Stimulated activated CD4-positive, alpha-beta T cell treated with anti-CD3 and anti-CD28 coated beads, Interleukin-2, amount 100 ng/mL, for 48 hours (primary cell): ENCODE results near the gene KLHL40.

Experiments used
- DNase-seq, 2 donors: peaks; one replicate each; pipeline ENCODE4 v3.0.0-alpha.2; 2020

The KLHL40 gene

DNA sequence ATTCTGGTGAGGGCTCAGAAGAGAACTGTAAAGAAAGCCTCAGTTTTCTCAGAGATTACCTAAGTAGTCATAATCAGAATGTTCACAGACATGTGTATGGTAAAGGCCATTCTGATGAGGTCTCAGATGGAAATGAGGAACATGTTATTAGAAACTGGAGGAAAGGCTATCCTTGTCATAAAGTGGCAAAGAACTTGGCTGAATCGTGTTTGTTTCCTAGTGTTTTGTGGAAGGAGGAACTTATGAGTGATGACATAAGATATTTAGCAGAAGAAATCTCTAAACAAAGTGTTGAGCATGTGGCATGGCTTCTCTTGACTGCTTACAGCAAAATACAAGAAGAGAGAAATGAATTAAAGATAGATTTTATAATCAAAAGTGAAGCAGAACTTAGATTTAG lies 12.8 kb upstream of the KLHL40 start:
- no peak for DNase-seq

DNA sequence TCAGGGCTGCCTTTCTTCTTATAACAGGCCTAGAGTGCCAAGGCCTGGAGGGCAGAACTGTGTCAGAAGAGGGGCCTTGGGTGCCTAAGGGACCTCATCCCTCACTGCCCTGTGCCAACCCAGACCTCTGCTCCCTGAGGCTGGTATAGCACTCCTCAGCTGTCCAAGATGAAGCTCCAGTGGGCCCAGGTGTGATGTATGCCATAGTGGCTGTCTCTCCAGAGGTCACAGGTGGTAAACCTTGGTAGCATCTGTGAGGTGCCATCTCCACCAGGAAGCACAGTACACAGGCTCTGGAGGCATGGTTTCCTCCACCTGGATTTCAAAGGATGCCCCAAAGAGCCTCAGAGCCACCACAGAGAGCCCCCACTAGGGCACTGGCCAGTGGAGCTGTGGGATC lies 12.3 kb upstream of the KLHL40 start:
- no peak for DNase-seq

DNA sequence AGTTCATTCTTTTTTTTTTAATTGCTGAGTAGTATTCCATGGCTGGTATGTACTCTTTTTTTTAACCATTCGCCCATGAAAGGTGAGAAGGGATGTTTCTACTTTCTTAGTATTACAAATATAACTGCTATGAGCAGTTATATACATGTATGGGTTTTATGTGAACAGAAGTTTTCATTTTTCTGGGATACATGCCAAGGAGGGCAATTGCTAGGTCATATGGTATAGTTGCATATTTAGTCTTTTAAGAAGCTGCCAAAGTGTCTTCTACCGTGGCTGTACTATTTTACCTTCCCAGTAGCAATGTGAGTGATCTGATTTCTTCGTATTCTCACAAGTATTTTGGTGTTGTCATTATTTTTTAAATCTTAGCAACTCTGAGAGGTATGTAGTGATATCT lies 11.2 kb upstream of the KLHL40 start:
- no peak for DNase-seq

DNA sequence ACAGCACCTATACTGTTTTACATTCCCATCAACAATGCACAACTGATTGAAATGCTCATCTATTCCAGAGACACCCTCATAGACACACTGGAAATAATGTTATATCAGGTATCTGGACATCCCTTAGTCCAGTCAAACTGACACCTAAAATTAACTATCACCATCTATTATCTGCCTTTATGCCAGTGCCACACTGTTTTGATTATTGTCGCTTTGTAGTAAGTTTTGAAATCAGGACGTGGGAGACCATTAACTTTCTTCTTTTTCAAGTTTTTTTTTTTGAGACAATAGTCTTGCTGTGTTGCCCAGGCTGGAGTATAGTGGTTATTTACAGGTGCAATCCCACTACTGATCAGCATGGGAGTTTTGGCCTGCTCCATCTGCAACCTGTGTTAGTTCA lies 9.4 kb upstream of the KLHL40 start:
- no peak for DNase-seq

DNA sequence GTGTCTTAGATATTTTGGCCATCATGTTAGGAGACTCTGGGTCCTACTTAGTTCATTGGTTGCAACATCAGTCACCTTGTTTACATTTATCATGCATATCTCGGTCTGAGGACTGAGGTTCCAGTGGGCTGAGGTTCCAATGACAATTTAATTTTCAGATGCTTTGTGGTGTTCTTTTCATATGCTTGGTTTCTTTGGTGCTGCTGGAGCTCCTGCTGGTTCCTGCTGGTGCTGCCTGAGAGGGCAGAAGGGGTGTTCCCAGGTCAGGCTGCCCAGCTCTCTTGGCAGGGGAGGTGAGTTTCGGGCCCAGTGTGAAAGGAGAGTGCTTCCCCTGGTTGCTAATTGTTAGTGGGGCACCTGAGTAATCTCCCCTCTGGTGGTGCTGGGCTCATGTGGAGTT lies 6.9 kb upstream of the KLHL40 start:
- no peak for DNase-seq

DNA sequence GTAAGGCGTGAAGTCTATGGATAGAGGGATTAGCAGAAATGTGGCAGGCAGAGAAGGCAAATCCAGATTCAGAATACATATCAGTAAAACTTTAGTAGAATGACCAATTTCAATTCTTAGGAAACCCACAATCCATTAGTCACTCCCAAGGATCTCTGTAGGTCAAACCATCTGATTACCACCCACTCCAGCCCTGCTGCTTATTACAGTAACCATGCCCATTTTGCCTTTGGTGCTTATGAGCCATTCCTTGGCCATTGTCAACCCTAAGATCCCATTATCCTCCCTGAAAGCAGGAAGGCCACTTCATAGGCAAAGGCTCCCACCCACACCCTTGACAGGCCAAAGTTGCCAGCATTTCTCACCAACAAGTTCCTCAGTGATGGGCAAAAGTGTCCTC lies 5.1 kb upstream of the KLHL40 start:
- no peak for DNase-seq

DNA sequence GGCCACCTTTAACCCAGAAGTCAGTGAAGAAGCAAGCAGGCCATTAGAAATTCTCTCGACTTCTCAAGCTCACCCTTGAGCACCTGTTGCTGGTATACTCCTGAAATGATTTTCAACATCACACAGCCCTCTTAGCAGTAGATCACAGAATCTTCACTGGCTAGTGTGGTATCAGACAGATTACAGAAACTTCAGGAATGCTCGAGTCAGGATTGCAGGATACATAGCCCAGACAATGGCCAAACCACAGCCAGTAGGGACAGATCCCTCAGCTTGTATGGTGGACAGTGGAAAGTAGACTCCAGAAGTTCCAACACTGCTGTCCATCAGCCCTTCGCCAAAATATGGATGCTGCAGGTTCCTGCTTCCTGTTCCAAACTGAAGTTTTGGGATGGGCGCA lies 4.5 kb upstream of the KLHL40 start:
- no peak for DNase-seq

DNA sequence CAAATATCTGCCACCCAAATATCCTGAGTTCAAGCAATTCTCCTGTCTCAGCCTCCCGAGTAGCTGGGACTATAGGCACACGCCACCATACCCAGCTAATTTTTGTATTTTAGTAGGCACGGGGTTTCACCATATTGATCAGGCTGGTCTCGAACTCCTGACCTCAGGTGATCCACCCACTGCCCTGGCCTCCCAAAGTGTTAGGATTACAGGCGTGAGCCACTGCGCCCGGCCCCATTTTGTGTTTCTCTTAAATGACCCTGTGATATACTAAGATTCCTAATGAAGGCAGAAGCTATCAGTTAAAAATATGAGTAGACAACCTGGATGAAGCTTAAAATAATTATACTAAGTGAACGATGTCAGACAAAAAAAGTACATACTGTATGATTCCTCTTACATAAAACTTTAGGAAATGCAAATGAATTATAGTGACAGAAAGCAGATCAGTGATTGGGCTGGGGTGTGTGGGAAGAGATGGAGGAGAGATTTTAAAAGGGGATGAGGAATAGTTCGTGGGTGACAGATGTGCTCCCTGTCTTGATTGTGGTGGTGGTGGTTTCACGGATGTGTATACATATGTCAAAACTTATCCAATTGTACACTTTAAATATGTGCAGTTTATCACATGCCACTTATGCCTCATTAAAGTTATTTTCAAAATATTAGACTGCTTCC lies 3.8 kb upstream of the KLHL40 start:
- no peak for DNase-seq

DNA sequence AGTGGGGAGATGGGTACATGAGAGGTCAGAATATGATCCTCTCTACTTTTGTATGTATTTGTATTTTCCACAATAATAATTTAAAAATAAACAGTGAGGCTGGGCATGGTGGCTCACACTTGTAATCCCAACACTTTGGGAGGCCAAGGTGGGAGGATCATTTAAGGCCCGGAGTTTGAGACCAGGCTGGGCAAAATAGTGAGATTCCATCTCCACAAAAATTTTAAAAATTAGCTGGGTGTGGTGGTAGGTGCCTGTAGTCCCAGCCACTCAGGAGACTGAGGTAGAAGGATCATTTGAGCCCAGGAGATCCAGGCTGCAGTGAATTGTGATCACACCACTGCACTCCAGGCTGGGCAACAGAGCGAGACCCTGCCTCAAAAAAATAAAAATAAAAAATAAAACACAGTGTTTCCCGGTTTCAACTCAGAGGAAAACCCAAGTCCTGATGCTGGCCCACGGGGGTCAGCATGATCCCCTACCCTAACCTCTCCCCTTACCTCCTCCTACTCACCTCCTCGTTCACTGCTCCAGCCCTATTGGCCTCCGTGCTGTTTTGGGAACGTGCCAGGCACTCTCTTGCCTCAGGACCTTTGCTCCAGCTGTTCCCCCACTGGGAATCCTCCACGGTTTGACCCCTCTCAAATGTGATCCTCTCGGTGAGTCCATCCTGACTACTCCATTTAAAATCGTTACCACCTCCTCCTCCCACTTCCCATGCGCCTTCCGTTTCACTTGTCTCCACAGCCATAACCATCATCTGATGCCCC lies 2.9 kb upstream of the KLHL40 start:
- no peak for DNase-seq

DNA sequence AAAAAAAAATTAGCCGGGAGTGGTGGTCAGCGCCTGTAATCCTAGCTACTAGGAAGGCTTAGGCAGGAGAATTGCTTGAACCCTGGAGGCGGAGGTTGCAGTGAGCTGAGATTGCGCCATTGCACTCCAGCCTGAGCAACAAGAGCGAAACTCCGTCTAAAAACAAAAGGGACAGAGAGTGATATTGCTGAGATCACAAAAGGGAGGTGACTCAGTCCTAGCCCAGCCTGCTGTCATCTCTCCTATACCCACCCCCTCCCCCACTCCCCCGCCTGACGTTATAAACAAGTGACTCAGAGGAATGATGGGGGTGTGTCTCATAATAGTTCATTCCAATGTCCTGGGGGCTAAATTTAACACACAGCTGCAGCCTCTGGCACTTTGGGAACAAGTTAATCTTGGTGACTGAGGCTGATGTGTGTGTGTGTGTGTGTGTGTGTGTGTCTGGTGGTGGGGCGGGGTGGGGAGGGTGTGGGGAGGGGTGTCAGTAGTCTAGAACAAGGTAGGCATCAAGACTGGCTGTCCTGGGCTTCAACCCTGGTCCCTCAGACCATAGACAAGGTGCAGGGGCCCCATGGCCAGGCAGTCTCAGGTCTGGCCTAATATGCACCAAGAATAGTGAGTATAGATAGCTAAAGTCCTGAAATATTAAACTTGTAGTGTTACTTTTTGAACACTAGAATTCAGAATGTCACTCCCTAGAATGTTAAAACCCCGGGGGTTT lies 1.3 kb upstream of the KLHL40 start:
- peak; percentile 45 to 48 for DNase-seq

DNA sequence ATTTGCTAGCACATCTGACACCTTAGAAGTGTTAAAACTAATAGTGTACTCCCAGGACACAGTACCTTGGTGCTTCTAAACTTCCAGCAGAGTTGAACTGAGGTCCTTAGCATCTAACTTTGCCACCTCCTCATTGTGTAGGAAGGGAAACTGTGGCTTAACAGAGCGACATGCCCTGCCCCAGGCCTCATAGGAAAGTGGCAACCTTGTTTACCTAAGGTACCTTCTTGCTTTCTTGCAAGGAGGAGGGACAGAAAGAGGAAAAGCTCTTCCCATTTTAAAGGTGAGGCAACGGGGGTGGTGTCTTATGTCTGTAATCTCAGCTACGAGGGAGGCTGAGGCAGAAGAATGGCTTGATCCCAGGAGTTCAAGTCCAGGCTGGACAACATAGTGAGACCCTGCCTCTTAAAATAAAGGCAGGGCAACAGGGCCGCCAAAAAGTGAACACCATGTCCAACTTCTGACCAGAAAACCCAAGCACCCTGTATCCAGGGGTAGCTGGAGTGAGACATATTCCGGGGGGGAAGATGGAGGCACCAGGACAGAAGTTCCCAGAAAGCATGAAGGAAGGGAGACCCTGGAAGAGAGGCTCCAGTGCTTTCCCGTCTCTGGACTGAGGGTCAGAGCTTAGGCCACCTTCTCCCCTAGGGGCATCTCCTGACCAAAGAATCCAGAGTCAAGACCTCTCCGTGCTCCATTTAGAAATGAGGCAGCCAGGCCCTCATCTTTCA lies 540 bp upstream of the KLHL40 start:
- no peak for DNase-seq

DNA sequence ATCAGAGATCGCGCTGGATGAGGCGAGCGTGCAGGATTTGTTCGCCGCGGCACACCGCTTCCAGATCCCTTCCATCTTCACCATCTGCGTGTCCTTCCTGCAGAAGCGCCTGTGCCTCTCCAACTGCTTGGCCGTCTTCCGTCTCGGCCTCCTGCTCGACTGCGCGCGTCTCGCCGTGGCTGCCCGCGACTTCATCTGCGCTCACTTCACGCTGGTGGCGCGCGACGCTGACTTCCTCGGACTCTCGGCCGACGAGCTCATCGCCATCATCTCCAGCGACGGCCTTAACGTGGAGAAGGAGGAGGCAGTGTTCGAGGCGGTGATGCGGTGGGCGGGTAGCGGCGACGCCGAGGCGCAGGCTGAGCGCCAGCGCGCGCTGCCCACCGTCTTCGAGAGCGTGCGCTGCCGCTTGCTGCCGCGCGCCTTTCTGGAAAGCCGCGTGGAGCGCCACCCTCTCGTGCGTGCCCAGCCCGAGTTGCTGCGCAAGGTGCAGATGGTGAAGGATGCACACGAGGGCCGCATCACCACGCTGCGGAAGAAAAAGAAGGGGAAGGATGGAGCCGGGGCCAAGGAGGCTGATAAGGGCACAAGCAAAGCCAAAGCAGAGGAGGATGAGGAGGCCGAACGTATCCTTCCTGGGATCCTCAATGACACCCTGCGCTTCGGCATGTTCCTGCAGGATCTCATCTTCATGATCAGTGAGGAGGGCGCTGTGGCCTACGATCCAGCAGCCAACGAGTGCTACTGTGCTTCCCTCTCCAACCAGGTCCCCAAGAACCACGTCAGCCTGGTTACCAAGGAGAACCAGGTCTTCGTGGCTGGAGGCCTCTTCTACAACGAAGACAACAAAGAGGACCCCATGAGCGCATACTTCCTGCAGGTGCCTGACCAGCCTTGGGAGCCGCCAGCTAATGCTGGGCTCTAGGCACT lies 819 bp downstream of the KLHL40 start:
- no peak for DNase-seq

DNA sequence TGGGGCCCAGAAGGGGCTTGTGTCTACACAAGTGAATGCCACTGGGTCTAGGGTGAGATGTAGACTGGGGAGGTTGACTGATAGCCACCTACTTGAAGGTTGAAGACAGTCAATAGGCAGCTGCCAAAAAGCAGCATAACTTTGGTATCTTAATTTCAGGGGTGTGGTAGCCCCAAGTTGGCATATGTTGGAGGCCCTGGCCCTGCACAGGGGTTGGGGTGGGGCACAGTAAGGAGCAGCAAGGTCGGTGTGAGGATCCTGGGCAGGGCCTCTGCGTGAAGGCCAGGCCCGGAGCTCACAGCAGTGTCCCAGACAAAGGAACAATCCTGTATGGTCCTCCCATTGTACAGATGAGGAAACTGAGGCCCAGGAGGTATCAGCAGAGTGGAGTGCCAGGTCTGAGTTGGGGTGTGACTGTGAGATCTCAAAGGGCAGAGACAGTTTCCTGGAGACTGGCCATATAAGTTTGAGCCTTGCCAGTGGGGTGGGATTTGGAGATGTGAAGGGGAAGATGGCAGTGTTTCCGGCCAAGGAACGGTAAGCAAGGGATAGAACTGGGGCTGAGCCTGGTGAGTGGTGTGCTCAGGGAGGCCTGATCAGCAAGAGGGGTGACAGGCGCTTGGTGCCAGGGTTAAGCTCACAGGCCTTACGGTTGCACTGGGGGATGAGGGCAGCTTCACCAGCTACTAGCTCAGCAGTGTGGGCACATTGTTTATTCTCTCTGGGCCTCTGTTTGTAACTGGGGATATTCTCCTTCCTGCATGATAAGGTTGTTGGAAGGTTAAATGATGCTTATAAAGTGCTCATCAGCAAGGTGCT lies 1.7 kb downstream of the KLHL40 start:
- no peak for DNase-seq

DNA sequence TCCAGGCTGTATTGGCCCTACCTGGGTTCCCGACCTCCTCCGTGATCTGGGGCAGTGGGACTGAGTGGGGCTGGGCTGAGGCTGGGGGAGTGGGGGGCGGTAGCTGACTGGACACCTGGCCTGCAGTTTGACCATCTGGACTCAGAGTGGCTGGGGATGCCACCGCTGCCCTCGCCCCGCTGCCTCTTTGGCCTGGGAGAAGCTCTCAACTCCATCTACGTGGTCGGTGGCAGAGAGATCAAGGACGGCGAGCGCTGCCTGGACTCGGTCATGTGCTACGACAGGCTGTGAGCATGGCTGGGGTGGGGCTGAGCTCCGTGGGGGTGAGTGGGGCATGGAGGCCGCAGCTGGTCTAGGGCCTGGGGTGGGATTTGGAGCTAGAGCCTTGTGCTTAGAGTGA lies 2.7 kb downstream of the KLHL40 start:
- DNase-seq: no peak

DNA sequence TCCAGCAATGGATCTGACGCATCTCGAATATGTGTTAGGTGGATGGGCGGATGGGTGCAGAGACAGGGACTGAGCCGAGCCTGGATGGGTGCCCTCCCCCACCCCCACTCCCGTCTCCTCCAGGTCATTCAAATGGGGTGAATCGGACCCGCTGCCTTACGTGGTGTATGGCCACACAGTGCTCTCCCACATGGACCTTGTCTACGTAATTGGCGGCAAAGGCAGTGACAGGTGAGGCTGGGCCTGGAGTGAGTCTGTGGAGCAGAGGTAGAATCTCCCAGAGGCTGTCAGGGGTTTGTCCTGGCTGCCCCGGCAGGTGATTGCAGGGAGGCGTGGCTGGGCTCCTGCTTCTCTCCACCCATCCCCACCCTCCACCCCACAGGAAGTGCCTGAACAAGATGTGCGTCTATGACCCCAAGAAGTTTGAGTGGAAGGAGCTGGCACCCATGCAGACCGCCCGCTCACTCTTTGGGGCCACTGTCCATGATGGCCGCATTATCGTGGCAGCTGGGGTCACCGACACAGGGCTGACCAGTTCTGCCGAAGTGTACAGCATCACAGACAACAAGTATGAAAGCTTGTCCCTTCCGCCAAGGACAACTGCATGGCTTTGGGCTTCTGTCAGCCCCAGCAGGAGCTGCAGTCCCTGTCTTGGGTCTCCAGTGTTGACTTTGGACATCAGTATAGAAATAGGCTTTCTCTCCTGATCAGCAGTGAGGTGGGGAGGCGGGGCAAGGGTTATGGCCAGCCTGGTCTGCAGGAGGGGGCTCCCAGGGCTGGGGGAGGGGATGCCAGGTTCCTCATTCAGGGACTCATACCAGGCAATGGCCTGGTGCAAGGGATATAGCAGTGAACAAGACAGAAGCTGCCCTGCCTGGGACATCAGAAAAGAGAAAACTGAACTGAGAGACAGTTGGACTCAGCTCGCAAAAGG lies 3.4 kb downstream of the KLHL40 start:
- no peak for DNase-seq

DNA sequence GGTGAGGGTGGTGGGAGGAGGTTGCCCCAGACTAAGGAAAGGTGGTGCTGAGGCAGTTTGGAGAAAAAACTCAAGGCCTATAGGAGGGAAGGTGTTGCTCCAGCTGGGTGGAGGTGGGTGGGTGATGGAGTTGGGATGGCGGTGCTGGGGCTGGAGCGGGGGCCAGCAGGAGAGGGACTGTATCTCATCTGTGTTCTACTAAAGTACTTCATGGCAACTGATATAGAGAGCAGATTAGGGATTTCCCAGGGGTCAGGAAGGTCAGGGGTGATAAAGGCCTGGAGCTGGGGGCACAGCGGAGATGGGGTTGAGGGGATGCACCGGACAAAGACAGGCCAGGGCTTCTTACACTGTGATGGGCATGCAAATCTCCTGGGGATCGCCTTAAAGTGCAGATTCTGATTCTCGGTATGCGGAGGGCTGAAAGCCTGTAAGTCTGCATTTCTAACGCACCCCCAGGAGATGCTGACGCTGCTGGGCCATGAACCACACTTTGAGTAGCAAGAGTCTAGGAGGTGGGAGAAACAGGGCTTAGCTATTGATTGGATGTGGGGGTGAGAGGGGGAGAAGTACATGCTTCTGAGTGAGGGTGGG lies 4.2 kb downstream of the KLHL40 start:
- DNase-seq: no peak

DNA sequence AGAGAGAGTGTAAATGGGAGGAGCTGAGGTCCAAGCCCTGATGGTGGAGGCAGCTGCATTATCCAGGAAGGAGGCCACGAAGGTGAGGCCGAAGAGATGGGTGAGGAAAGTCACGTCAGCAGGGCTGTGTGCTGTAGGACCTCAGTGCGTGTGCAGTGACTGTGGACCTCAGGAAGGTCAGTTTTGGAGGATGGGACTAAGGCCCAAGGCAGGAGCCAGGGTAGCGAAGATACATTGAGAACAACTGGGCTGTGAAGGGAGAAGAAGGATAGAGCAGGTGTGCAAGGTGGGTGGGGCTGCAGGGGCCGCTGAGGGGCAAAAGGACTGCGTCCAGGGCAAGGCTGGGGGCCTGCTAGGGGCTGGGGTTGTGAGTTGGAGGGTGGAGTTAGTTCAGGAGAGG lies 4.9 kb downstream of the KLHL40 start:
- no peak for DNase-seq

DNA sequence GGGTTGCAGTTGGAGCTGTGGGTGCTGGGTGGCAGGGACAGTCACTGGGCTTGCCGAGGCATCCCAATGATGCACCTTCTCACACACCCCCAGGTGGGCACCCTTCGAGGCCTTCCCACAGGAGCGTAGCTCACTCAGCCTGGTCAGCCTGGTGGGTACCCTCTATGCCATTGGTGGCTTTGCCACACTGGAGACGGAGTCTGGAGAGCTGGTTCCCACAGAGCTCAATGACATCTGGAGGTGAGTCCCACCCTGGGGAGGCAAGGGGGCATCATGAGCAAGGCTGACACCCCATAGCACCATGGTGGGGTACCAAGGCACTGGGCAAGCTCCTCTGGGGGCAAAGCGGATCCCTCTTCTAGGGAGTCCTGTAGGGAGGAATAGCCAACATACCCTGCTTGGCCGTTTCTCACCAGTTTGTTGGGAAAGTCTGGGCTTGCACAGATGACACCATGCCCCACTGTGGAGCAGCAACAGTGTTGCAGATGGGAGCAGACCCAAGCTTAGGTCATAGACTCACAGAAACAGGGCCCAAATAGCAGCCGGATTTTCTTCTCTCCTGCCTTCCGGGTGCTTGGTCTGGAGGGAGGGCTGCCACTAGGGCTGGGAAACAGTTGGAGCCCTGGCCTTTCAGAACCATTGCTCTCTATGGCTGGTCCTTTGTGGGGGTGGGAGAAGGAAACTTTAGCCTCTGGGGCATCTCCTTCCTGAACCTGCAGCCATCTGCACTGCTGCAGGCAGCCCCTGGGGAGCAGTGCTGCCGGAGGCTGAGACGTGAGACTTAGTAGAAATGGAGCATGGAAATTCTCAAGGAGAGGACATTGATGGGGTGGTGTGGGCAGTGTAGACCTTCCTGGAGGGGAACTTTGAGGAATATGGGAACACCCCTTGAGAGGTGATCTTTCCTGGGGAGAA lies 5.7 kb downstream of the KLHL40 start:
- no peak for DNase-seq
